Measurements from ENCODE around the gene TUG1.

The TUG1 gene

DNA sequence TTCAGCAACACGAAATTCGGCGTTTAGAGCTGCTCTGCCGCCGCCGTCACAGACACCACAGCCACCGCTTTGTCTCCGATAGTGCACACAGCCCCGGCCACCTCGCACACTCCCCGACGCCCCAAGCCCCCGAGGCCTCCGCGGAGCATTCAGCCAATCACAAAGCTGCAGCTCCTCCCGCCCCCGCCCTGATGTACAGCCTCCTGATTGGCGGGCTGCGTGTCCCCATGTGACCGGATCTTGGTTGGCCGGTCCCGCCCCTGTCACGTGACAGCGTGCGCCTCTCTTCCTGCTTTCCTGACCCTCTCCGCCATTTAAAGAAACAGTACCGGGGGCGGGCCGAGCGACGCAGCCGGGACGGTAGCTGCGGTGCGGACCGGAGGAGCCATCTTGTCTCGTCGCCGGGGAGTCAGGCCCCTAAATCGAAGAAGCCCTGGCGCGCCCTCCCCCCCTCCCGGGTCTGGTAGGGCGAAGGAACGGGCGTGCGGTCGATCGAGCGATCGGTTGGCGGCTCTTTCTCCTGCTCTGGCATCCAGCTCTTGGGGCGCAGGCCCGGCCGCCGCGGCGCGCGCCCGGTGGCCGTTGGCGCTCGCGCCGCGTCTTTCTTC, at the start of gene TUG1:
TSS of gene TUG1 (plus strand) at position 342 of the 608 bp plus-strand sequence.
- Histone ChIP-seq H3K4me1 (ENCODE audit: control insufficient read depth, insufficient read depth, low read length) (peaks cover 14% of the 10 kb centered on the region), H3K4me3 (ENCODE audit: low read length in 2 of 2) (peak within 1 kb of the TSS; percentile 86 to 88), H3K36me3 (ENCODE audit: control insufficient read depth in 2 of 2, insufficient read depth in 2 of 2, low read length in 2 of 2) (peaks cover 26 to 28% of the 10 kb centered on the region in 2 donors), H3K9me3 (ENCODE audit: control insufficient read depth in 2 of 2, low read length in 2 of 2) (peaks cover 7 to 13% of the 10 kb centered on the region in 2 donors), H3K9ac (ENCODE audit: low read length in 2 of 2) (peak within 1 kb of the TSS; percentile 80 to 82), H3K27ac (ENCODE audit: low read length) (peak within 1 kb of the TSS; percentile 86), H3K27me3 (ENCODE audit: control insufficient read depth in 1 of 2, insufficient read depth in 2 of 2, low read length in 2 of 2) (no peaks in the 10 kb centered on the region)

DNA sequence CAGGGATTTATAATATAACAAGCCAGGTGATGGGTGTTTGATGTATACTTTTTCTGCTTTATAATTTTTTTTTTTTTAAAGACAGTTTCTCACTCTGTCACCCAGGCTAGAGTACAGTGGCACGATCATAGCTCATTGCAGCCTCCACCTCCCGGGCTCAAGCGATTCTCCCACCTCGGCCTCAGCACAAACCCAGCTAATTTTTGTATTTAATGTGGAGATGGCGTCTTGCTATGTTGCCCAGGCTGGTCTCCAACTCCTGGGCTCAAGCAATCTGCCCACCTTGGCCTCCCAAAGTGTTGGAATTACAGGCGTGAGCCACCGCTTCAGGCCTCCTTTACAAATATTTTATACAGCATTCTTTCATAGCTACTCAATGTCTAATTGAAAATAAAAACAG, 49.1 kb upstream of the TUG1 start:
- Histone ChIP-seq H3K27me3 (ENCODE audit: control insufficient read depth in 1 of 2, insufficient read depth in 2 of 2, low read length in 2 of 2) (no peaks in the 10 kb centered on the region), H3K36me3 (ENCODE audit: control insufficient read depth in 2 of 2, insufficient read depth in 2 of 2, low read length in 2 of 2) (no peaks in the 10 kb centered on the region), H3K4me1 (ENCODE audit: control insufficient read depth, insufficient read depth, low read length) (peaks cover 7% of the 10 kb centered on the region), H3K9me3 (ENCODE audit: control insufficient read depth in 2 of 2, low read length in 2 of 2) (peaks cover 0 to 4% of the 10 kb centered on the region in 2 donors), H3K9ac (ENCODE audit: low read length in 2 of 2) (no peak overlapping the region), H3K4me3 (ENCODE audit: low read length in 2 of 2) (no peak overlapping the region), H3K27ac (ENCODE audit: low read length) (no peak overlapping the region)

DNA sequence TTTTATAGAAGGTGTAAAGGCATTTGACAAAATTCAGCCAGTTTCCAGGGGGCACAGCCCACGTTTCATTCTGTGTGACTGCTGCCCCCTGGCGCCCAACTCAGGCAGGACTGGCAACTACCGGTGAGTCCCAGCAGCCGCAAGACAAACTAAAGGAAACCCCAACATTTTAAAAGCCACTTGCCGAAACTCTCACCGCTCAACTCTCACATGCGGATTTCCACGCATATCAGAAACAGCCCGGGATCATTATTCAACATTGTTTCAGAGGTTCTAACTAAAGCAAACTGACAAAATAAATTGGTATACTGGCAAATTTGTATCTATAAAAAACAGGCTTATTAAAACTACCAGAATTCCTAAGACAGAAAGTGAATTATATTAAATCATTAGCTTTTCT, 48.7 kb upstream of the TUG1 start:
- Histone ChIP-seq H3K9ac (ENCODE audit: low read length in 2 of 2) (no peak overlapping the region), H3K27ac (ENCODE audit: low read length) (no peak overlapping the region), H3K4me3 (ENCODE audit: low read length in 2 of 2) (no peak overlapping the region), H3K36me3 (ENCODE audit: control insufficient read depth in 2 of 2, insufficient read depth in 2 of 2, low read length in 2 of 2) (peaks cover 1 to 4% of the 10 kb centered on the region in 2 donors), H3K27me3 (ENCODE audit: control insufficient read depth in 1 of 2, insufficient read depth in 2 of 2, low read length in 2 of 2) (no peaks in the 10 kb centered on the region), H3K9me3 (ENCODE audit: control insufficient read depth in 2 of 2, low read length in 2 of 2) (peaks cover 0 to 4% of the 10 kb centered on the region in 2 donors), H3K4me1 (ENCODE audit: control insufficient read depth, insufficient read depth, low read length) (peaks cover 7% of the 10 kb centered on the region)

DNA sequence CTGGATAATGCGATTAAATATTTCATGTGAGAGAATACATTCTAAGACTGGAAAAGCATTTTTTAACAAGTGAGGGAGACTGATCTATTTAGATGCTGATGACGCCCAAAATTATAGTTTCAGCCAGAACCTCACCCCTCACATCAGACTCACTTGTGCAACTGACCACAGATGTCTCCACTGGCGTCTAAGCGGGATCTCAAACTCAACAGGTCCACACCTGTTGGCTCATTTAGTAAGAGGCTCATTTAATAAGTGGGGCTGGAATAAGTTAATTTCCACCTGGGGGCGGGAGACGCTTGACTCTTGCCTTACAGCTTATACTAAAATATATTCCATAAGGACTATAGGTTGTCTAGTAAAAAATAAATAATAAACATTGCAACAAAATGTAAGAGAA, 48.0 kb upstream of the TUG1 start:
- H3K36me3 ChIP-seq (ENCODE audit: control insufficient read depth in 2 of 2, insufficient read depth in 2 of 2, low read length in 2 of 2), result peaks cover 4 to 11% of the 10 kb centered on the region in 2 donors
- H3K9me3 ChIP-seq (ENCODE audit: control insufficient read depth in 2 of 2, low read length in 2 of 2), result no peaks in the 10 kb centered on the region
- peak overlapping the region in 1 of 2 donors; percentile 57 for H3K4me3 ChIP-seq (ENCODE audit: low read length in 2 of 2)
- peaks cover 7% of the 10 kb centered on the region for H3K4me1 ChIP-seq (ENCODE audit: control insufficient read depth, insufficient read depth, low read length)
- no peak overlapping the region for H3K27ac ChIP-seq (ENCODE audit: low read length)
- H3K27me3 ChIP-seq (ENCODE audit: control insufficient read depth in 1 of 2, insufficient read depth in 2 of 2, low read length in 2 of 2), result no peaks in the 10 kb centered on the region
- peak overlapping the region in 1 of 2 donors; percentile 1 for H3K9ac ChIP-seq (ENCODE audit: low read length in 2 of 2)

DNA sequence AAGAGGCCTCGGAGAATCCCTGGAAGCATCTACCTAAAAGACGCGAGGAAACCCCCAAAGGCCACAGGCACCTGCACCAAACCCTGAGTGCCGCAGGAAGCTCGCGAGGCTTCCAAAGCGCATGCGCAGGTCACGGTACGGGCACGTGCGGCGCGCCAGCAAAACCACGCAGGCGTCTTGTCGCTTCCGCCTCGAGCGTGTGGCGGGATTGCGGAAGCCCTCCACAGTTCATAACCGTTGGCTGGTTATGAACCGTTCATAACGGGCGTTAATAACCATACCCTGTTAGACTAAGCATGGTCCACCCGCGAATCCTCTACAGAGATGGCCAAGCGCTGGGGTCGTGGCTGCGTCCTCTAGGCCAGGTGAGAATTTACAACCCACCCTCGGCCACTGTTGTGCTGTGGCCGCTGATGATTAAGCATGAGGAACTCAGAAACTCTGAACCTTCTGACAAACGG, 46.9 kb upstream of the TUG1 start:
- H3K9ac ChIP-seq (ENCODE audit: low read length in 2 of 2), result peak overlapping the region in 1 of 2 donors; percentile 31
- peaks cover 7 to 17% of the 10 kb centered on the region in 2 donors for H3K36me3 ChIP-seq (ENCODE audit: control insufficient read depth in 2 of 2, insufficient read depth in 2 of 2, low read length in 2 of 2)
- H3K4me3 ChIP-seq (ENCODE audit: low read length in 2 of 2), result peak overlapping the region; percentile 31 to 57
- H3K9me3 ChIP-seq (ENCODE audit: control insufficient read depth in 2 of 2, low read length in 2 of 2), result no peaks in the 10 kb centered on the region
- H3K27me3 ChIP-seq (ENCODE audit: control insufficient read depth in 1 of 2, insufficient read depth in 2 of 2, low read length in 2 of 2), result no peaks in the 10 kb centered on the region
- H3K4me1 ChIP-seq (ENCODE audit: control insufficient read depth, insufficient read depth, low read length), result peaks cover 7% of the 10 kb centered on the region
- H3K27ac ChIP-seq (ENCODE audit: low read length), result no peak overlapping the region

DNA sequence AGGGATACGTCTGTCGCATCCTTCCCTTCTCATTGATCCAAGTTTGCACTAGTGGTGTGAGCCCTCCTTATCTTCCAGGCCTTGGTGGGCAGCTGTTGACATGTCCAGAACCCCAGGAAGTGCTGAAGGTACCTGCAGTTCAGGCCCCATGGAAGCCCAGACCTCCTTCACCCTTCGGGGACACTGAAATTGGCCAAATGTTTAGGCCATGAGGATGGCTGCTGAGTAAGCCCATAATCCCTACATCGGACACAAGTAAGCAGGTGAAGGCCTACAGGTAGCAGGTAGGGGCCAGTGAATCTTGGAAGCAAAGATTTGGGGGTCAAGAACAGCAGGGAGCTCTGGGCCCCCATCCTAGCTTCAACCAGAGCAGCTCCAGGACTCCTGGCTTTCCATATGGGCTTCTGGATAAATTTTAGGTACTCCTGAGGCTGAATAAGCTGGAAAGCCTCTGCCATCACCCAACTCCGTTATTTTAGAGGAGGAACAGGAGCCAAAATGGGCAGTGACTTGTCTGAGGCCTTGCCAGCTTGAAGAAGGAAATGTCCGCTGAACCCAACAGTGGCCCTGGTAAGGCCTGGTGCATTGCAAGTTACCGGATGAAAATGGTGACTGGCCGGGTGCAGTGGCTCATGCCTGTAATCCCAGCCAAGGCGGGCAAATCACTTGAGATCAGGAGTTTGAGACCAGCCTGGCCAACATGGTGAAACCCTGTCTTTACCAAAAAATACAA, 45.7 kb upstream of the TUG1 start:
- H3K27ac ChIP-seq (ENCODE audit: low read length), result no peak overlapping the region
- peaks cover 7% of the 10 kb centered on the region for H3K4me1 ChIP-seq (ENCODE audit: control insufficient read depth, insufficient read depth, low read length)
- no peak overlapping the region for H3K9ac ChIP-seq (ENCODE audit: low read length in 2 of 2)
- H3K9me3 ChIP-seq (ENCODE audit: control insufficient read depth in 2 of 2, low read length in 2 of 2), result no peaks in the 10 kb centered on the region
- no peak overlapping the region for H3K4me3 ChIP-seq (ENCODE audit: low read length in 2 of 2)
- H3K27me3 ChIP-seq (ENCODE audit: control insufficient read depth in 1 of 2, insufficient read depth in 2 of 2, low read length in 2 of 2), result no peaks in the 10 kb centered on the region
- H3K36me3 ChIP-seq (ENCODE audit: control insufficient read depth in 2 of 2, insufficient read depth in 2 of 2, low read length in 2 of 2), result peaks cover 15 to 29% of the 10 kb centered on the region in 2 donors

DNA sequence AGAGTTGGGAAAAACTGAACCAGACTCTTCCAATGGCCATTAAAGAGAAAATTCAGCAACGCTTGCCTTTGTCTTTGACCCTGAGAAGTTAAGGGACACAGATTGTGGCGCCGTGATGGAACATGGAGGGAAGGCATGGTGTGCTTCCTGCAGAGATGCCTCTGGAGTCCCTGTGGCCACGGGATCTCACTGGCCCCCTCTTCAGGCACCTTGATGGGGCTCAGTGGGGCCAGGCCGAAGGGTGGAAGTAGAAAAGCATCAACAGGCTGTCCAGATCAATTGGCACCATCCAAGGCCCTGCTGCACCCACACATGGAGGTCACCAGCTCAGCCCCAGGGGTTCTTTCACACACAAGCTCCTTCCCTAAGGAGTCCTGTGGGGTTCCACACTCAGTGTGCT, 43.4 kb upstream of the TUG1 start:
- H3K36me3 ChIP-seq (ENCODE audit: control insufficient read depth in 2 of 2, insufficient read depth in 2 of 2, low read length in 2 of 2), result peaks cover 28 to 35% of the 10 kb centered on the region in 2 donors

DNA sequence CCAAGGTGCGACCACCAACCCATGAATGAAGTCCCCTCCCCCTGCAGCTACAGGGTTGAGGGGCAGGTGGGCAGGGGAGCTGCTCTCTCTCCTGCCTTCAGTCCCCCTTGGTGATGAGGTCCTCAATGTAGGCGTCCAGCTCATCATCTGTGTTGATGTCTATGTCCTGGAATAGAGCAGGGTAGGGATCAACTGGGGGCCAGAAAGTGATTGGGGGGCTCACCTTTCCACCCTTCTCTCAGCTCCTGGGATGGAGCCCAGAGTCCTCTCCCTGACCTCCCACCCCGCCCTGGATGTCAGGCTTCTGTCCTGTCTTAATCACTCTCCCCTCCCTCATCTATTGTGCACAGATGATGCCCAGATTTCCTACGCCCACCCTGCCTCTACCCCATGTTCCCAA, 42.4 kb upstream of the TUG1 start:
- Histone ChIP-seq H3K4me1 (ENCODE audit: control insufficient read depth, insufficient read depth, low read length) (peaks cover 7% of the 10 kb centered on the region), H3K36me3 (ENCODE audit: control insufficient read depth in 2 of 2, insufficient read depth in 2 of 2, low read length in 2 of 2) (peaks cover 37 to 45% of the 10 kb centered on the region in 2 donors), H3K9me3 (ENCODE audit: control insufficient read depth in 2 of 2, low read length in 2 of 2) (no peaks in the 10 kb centered on the region), H3K27me3 (ENCODE audit: control insufficient read depth in 1 of 2, insufficient read depth in 2 of 2, low read length in 2 of 2) (no peaks in the 10 kb centered on the region), H3K4me3 (ENCODE audit: low read length in 2 of 2) (no peak overlapping the region), H3K27ac (ENCODE audit: low read length) (no peak overlapping the region), H3K9ac (ENCODE audit: low read length in 2 of 2) (no peak overlapping the region)

More for the DNA sequence above, 43.4 kb upstream of the TUG1 start:
- no peak overlapping the region for H3K27ac ChIP-seq (ENCODE audit: low read length)
- no peaks in the 10 kb centered on the region for H3K9me3 ChIP-seq (ENCODE audit: control insufficient read depth in 2 of 2, low read length in 2 of 2)
- no peaks in the 10 kb centered on the region for H3K27me3 ChIP-seq (ENCODE audit: control insufficient read depth in 1 of 2, insufficient read depth in 2 of 2, low read length in 2 of 2)
- H3K4me1 ChIP-seq (ENCODE audit: control insufficient read depth, insufficient read depth, low read length), result peaks cover 7% of the 10 kb centered on the region
- no peak overlapping the region for H3K4me3 ChIP-seq (ENCODE audit: low read length in 2 of 2)
- no peak overlapping the region for H3K9ac ChIP-seq (ENCODE audit: low read length in 2 of 2)

DNA sequence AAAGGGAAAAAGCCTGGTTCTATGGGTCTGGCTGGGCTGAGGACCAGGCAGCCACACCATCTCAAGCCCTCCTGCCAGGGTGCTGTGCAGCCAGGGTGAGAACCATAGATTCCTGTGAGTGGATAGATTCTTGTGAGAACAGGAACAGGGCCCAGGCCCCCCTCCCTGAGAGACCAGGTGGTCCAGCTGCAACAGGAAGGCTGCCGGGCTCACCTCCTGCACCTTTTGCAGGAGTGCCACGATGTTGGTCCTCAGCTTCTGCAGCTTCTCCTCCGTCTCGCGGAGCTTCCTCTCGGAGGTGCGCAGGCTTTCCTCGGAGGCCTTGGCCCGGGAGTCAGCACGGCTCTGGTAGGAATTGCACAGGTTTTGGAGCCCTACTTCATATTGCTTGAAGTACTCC, 41.3 kb upstream of the TUG1 start:
- H3K36me3 ChIP-seq (ENCODE audit: control insufficient read depth in 2 of 2, insufficient read depth in 2 of 2, low read length in 2 of 2), result peaks cover 48 to 56% of the 10 kb centered on the region in 2 donors

DNA sequence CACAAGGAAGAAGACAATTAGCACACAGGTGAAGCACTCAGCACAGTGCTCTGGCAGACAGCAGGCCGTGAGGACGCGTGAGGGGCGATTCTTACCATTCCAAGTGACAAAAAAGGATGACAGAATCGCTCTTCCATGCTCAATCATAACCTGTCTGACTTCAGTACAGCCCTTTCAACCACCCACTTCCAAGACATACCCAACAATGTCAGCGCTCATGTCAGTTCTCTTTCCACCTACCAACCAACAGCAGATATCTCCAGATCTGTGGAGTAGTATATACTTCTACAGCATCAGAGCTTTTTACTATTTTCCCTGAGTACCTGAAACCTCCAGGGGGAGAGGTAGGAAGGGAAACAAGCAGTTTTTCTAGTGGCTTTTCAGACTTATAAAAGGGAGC, 40.7 kb upstream of the TUG1 start:
- Histone ChIP-seq H3K27ac (ENCODE audit: low read length) (no peak overlapping the region), H3K4me3 (ENCODE audit: low read length in 2 of 2) (no peak overlapping the region), H3K9me3 (ENCODE audit: control insufficient read depth in 2 of 2, low read length in 2 of 2) (no peaks in the 10 kb centered on the region), H3K9ac (ENCODE audit: low read length in 2 of 2) (no peak overlapping the region), H3K27me3 (ENCODE audit: control insufficient read depth in 1 of 2, insufficient read depth in 2 of 2, low read length in 2 of 2) (no peaks in the 10 kb centered on the region), H3K4me1 (ENCODE audit: control insufficient read depth, insufficient read depth, low read length) (no peaks in the 10 kb centered on the region), H3K36me3 (ENCODE audit: control insufficient read depth in 2 of 2, insufficient read depth in 2 of 2, low read length in 2 of 2) (peaks cover 54 to 62% of the 10 kb centered on the region in 2 donors)

More for the DNA sequence above, 41.3 kb upstream of the TUG1 start:
- H3K4me1 ChIP-seq (ENCODE audit: control insufficient read depth, insufficient read depth, low read length), result no peaks in the 10 kb centered on the region
- H3K27me3 ChIP-seq (ENCODE audit: control insufficient read depth in 1 of 2, insufficient read depth in 2 of 2, low read length in 2 of 2), result no peaks in the 10 kb centered on the region
- no peak overlapping the region for H3K27ac ChIP-seq (ENCODE audit: low read length)
- no peaks in the 10 kb centered on the region for H3K9me3 ChIP-seq (ENCODE audit: control insufficient read depth in 2 of 2, low read length in 2 of 2)
- H3K9ac ChIP-seq (ENCODE audit: low read length in 2 of 2), result no peak overlapping the region
- H3K4me3 ChIP-seq (ENCODE audit: low read length in 2 of 2), result no peak overlapping the region

DNA sequence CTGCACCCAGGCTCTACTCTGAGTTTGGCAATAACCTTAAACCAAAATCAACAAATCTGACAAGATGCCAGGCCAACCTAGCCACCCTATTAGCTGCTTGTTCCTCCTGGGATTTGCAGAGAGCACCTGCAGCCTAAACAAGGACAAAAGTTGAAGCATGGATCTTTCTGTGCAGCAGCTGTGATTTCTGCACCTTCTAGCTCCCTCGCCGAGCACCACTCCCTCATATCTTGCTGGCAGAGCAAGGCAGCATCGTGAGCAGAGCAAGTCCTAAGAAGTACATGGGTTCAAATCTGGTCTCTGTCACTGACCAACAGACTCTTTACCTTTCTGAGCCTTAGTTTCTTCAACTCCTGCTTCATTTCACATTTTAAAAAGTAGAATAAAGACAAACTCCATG, 38.8 kb upstream of the TUG1 start:
- Histone ChIP-seq H3K27me3 (ENCODE audit: control insufficient read depth in 1 of 2, insufficient read depth in 2 of 2, low read length in 2 of 2) (no peaks in the 10 kb centered on the region), H3K9me3 (ENCODE audit: control insufficient read depth in 2 of 2, low read length in 2 of 2) (no peaks in the 10 kb centered on the region), H3K9ac (ENCODE audit: low read length in 2 of 2) (no peak overlapping the region), H3K4me3 (ENCODE audit: low read length in 2 of 2) (no peak overlapping the region), H3K4me1 (ENCODE audit: control insufficient read depth, insufficient read depth, low read length) (no peaks in the 10 kb centered on the region), H3K27ac (ENCODE audit: low read length) (no peak overlapping the region), H3K36me3 (ENCODE audit: control insufficient read depth in 2 of 2, insufficient read depth in 2 of 2, low read length in 2 of 2) (peaks cover 72 to 77% of the 10 kb centered on the region in 2 donors)
